ENCODE results near the gene EEF2. TPM values are rescaled to one million over a fixed set of nuclear protein-coding genes. Genes with fewer than 3 reads are reported as not detected.
A peak's percentile ranks its signal among the peaks of the same experiment; 100 is the strongest.

EEF2 gene
- total RNA-seq, 1 experiment from 2014 or later = 2,701 TPM

DNA sequence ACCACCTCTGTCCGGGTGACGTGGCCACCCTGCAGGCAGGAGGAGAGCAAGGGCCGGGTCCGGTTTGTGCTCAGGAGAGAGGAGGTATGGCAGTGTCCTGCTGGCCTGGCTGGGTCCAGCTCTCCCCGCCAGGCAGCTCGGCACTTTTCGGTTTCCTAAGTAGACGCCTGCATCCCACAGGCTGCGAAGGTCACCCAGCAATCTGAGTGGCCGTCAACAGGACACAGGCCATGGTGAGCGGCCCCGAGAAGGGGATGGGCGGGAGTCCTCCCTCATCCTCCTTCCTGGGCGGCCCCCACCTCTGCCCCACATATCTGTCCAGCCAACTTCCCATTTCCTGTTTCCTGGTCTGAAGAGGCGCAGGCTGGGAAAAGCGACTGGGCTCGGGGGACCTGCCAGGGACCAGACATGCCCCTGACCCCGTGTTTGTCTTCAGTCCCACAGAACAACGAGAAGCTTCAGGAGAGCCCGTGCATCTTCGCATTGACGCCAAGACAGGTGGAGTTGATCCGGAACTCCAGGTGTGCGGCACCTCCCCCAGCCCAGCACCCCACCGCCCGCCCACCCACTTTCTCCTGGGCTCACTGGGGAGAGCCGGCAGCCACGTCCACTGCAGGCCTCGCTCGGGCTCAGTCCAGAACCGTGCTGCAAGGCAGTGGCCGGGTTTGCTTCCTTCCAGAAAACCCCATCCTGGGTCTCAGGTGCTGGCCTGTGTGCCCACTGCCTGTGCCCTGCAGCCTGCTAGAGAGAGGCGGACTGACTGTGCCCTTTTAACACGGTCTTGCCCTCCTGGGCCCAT lies 38.5 kb upstream of the EEF2 start:
- ChIA-PET POLR2A (ENCODE audit: low non-redundant PET) (no interaction called here), CTCF (no interaction called here)
- H3K27me3 ChIP-seq (replicated peaks; ENCODE audit: insufficient read depth, low read depth, low read length, poor library complexity) = no peaks in the 10 kb centered on the region
- H3K9me3 ChIP-seq (ENCODE audit: low read depth, low read length, poor library complexity, severe bottlenecking) = no peaks in the 10 kb centered on the region
- no peak overlapping the region for H3K4me3 ChIP-seq (ENCODE audit: low read depth, low read length, poor library complexity, severe bottlenecking)
- no TSS peak for BruUV-seq (replicated peaks)
- no peaks in the 10 kb centered on the region for H3K4me1 ChIP-seq (ENCODE audit: insufficient read depth, low read length, poor library complexity, severe bottlenecking)
- intact Hi-C loops (cut with micrococcal nuclease; ENCODE audit: unreplicated experiment) = no loop called here
- TF ChIP-seq, protein P1, sequence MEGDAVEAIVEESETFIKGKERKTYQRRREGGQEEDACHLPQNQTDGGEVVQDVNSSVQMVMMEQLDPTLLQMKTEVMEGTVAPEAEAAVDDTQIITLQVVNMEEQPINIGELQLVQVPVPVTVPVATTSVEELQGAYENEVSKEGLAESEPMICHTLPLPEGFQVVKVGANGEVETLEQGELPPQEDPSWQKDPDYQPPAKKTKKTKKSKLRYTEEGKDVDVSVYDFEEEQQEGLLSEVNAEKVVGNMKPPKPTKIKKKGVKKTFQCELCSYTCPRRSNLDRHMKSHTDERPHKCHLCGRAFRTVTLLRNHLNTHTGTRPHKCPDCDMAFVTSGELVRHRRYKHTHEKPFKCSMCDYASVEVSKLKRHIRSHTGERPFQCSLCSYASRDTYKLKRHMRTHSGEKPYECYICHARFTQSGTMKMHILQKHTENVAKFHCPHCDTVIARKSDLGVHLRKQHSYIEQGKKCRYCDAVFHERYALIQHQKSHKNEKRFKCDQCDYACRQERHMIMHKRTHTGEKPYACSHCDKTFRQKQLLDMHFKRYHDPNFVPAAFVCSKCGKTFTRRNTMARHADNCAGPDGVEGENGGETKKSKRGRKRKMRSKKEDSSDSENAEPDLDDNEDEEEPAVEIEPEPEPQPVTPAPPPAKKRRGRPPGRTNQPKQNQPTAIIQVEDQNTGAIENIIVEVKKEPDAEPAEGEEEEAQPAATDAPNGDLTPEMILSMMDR (conservative IDR thresholded peaks at IDR 0.05; ENCODE audit: low read depth, low read length) = no peak
- no peak for TF ChIP-seq EZH2 (IDR thresholded peaks at IDR 0.05; ENCODE audit: borderline replicate concordance, low read depth, low read length, poor library complexity, severe bottlenecking)
- no peak for DNase-seq (ENCODE audit: low spot score)
- H3K36me3 ChIP-seq (ENCODE audit: insufficient read depth, low read length, poor library complexity, severe bottlenecking) = peaks cover 27% of the 10 kb centered on the region
- no peak overlapping the region for H3K27ac ChIP-seq (ENCODE audit: low read depth, low read length, poor library complexity, severe bottlenecking)

DNA sequence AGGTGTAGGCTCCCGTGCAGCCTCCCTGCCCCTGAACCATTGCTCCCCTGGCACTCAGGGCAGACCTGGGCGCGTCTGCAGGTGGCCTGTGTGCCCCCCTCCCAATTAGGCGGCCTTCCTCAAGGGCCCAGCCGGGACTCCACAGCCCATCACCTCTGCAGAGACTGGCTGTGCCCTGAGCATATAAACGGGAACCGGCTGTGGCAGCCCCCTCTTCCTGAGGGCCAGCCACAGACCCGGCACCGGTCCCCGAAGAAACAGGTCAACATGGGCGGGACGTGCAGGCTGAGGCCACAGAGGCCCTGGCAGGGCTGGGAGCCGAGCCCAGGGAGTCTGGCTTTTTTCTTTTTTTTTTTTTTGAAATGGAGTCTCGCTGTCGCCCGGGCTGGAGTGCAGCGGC lies 34.3 kb upstream of the EEF2 start:
- CTCF ChIA-PET = no interaction called here
- POLR2A ChIA-PET (ENCODE audit: low non-redundant PET) = no interaction called here
- H3K36me3 ChIP-seq (ENCODE audit: insufficient read depth, low read length, poor library complexity, severe bottlenecking) = peaks cover 35% of the 10 kb centered on the region
- H3K4me3 ChIP-seq (ENCODE audit: low read depth, low read length, poor library complexity, severe bottlenecking) = no peak overlapping the region
- no peaks in the 10 kb centered on the region for H3K27me3 ChIP-seq (replicated peaks; ENCODE audit: insufficient read depth, low read depth, low read length, poor library complexity)
- no TSS peak for BruUV-seq (replicated peaks)
- no peak for DNase-seq (ENCODE audit: low spot score)
- no peaks in the 10 kb centered on the region for H3K9me3 ChIP-seq (ENCODE audit: low read depth, low read length, poor library complexity, severe bottlenecking)
- no peak for TF ChIP-seq EZH2 (IDR thresholded peaks at IDR 0.05; ENCODE audit: borderline replicate concordance, low read depth, low read length, poor library complexity, severe bottlenecking)
- TF ChIP-seq, protein P1 (conservative IDR thresholded peaks at IDR 0.05; ENCODE audit: low read depth, low read length) = no peak
- peaks cover 10% of the 10 kb centered on the region for H3K4me1 ChIP-seq (ENCODE audit: insufficient read depth, low read length, poor library complexity, severe bottlenecking)
- H3K27ac ChIP-seq (ENCODE audit: low read depth, low read length, poor library complexity, severe bottlenecking) = peak overlapping the region; percentile 30
- intact Hi-C loops (cut with micrococcal nuclease; ENCODE audit: unreplicated experiment) = no loop called here

DNA sequence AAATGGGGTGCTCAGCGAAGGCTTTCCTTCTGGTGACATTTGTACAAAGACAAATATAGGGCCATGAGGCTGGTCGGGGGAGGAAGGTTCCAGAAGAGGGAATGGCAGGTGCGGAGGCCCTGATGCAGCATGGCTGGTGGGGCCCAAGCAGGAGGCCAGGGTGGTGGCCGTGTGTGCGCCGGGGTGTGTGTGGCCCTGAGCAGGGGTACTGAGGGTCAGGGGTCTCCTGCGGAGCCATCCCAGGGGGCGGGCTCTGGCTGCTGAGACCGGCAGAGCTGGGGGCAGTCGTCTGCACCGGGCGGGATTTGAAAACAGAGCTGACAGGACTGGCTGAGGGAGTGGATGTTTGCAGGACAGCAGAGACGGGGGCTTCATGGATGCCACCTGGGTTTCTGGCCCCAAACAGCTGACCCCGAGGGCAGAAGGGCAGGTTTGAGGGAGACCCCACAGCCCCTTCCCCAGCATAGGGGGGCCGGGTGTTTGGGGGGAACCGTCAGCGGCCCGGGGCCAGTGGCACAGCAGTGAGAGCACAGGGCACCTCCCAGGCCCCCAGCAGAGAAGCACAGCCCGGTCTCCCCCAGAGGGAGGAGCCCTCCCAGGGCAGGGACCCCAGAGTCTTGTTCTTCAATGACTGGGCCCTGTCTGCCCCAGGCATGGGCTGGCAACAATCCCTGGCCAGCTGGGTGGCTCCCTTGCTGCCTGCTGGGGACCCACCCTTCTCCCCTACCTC lies 33.7 kb upstream of the EEF2 start:
- no TSS peak for BruUV-seq (replicated peaks)
- H3K27ac ChIP-seq (ENCODE audit: low read depth, low read length, poor library complexity, severe bottlenecking) = peak overlapping the region; percentile 30
- CTCF ChIA-PET = no interaction called here
- no peaks in the 10 kb centered on the region for H3K9me3 ChIP-seq (ENCODE audit: low read depth, low read length, poor library complexity, severe bottlenecking)
- H3K27me3 ChIP-seq (replicated peaks; ENCODE audit: insufficient read depth, low read depth, low read length, poor library complexity) = no peaks in the 10 kb centered on the region
- POLR2A ChIA-PET (ENCODE audit: low non-redundant PET) = no interaction called here
- peaks cover 34% of the 10 kb centered on the region for H3K36me3 ChIP-seq (ENCODE audit: insufficient read depth, low read length, poor library complexity, severe bottlenecking)
- DNase-seq (ENCODE audit: low spot score) = no peak
- H3K4me1 ChIP-seq (ENCODE audit: insufficient read depth, low read length, poor library complexity, severe bottlenecking) = peaks cover 10% of the 10 kb centered on the region
- TF ChIP-seq, protein P1 (conservative IDR thresholded peaks at IDR 0.05; ENCODE audit: low read depth, low read length) = no peak
- TF ChIP-seq EZH2 (IDR thresholded peaks at IDR 0.05; ENCODE audit: borderline replicate concordance, low read depth, low read length, poor library complexity, severe bottlenecking) = no peak
- no peak overlapping the region for H3K4me3 ChIP-seq (ENCODE audit: low read depth, low read length, poor library complexity, severe bottlenecking)
- intact Hi-C loops (cut with micrococcal nuclease; ENCODE audit: unreplicated experiment) = no loop called here

Data from A673 (cell line).